Measurements from ENCODE around the gene ZBTB32. TPM values are rescaled to one million over a fixed set of nuclear protein-coding genes. Genes with fewer than 3 reads are reported as not detected.
"Not testable (repeated sequence)": the region's sequence is repeated elsewhere in the genome, so short reads cannot be mapped to it uniquely, and the experiment has no call there.

ZBTB32 gene
- polyA plus RNA-seq (2013, experiment 1 of 2): 0.01 TPM
- polyA plus RNA-seq (2013, experiment 2 of 2): 0.07 TPM

GRCh38 chr19:35704218-35704617 lies at the start of gene ZBTB32:
Gene ZBTB32 (plus strand): TSS chr19:35704558. CDS start chr19:35714627, 10,069 bp downstream.
- Histone ChIP-seq H3K4me3 (ENCODE audit: low read length) (no peak within 1 kb of the TSS), H3K79me1 (ENCODE audit: low read length) (no peaks in the 10 kb centered on the region), H4K5ac (ENCODE audit: low read length) (no peak within 1 kb of the TSS), H2BK120ac (ENCODE audit: low read depth, low read length) (no peak within 1 kb of the TSS), H3K36me3 (ENCODE audit: control insufficient read depth, insufficient read depth, low read length) (no peaks in the 10 kb centered on the region), H3K4me1 (ENCODE audit: control insufficient read depth, low read depth, low read length) (no peaks in the 10 kb centered on the region), H2BK15ac (replicated peaks; ENCODE audit: low read depth) (no peak within 1 kb of the TSS), H2BK5ac (ENCODE audit: low read length) (no peak within 1 kb of the TSS), H3K4ac (ENCODE audit: low read depth, low read length) (no peak within 1 kb of the TSS), H3K18ac (ENCODE audit: low read length) (no peak within 1 kb of the TSS), H3K27ac (ENCODE audit: low read depth, low read length) (no peak within 1 kb of the TSS), H3K56ac (ENCODE audit: low read length) (no peak within 1 kb of the TSS), H3K4me2 (ENCODE audit: low read length) (no peak within 1 kb of the TSS), H3K9ac (ENCODE audit: low read length) (no peak within 1 kb of the TSS), H3K79me2 (ENCODE audit: control insufficient read depth, insufficient read depth, low read length) (no peaks in the 10 kb centered on the region), H4K8ac (ENCODE audit: low read depth, low read length) (no peak within 1 kb of the TSS), H3K23ac (ENCODE audit: low read length) (no peak within 1 kb of the TSS), H3K27me3 (ENCODE audit: insufficient read depth, low read length, poor library complexity) (no peaks in the 10 kb centered on the region), H2AK5ac (ENCODE audit: low read length) (no peak within 1 kb of the TSS)
- no CpG with 5 or more reads among the region's 24 CpGs for WGBS (ENCODE audit: extremely low coverage, insufficient coverage, low lambda C conversion rate)
- DNase-seq: peak; percentile 81

GRCh38 chr19:35654828-35655227 lies 49.5 kb upstream of the ZBTB32 start:
- H3K4me1 ChIP-seq (ENCODE audit: control insufficient read depth, low read depth, low read length); H3K18ac ChIP-seq (ENCODE audit: low read length); H3K79me1 ChIP-seq (ENCODE audit: low read length): not testable (repeated sequence)

GRCh38 chr19:35655600-35655999 lies 48.8 kb upstream of the ZBTB32 start:
- H3K4me3 ChIP-seq (ENCODE audit: low read length): no peak overlapping the region
- H3K27ac ChIP-seq (ENCODE audit: low read depth, low read length): no peak overlapping the region
- H3K23ac ChIP-seq (ENCODE audit: low read length): no peak overlapping the region
- peaks cover 3% of the 10 kb centered on the region for H3K79me1 ChIP-seq (ENCODE audit: low read length)
- H3K18ac ChIP-seq (ENCODE audit: low read length): no peak overlapping the region
- H3K4ac ChIP-seq (ENCODE audit: low read depth, low read length): no peak overlapping the region
- H3K9ac ChIP-seq (ENCODE audit: low read length): no peak overlapping the region
- no peak overlapping the region for H2BK5ac ChIP-seq (ENCODE audit: low read length)
- H3K4me1 ChIP-seq (ENCODE audit: control insufficient read depth, low read depth, low read length): no peaks in the 10 kb centered on the region
- H4K8ac ChIP-seq (ENCODE audit: low read depth, low read length): no peak overlapping the region
- no peak for DNase-seq
- no peaks in the 10 kb centered on the region for H3K27me3 ChIP-seq (ENCODE audit: insufficient read depth, low read length, poor library complexity)
- H3K4me2 ChIP-seq (ENCODE audit: low read length): no peak overlapping the region
- no peak overlapping the region for H2AK5ac ChIP-seq (ENCODE audit: low read length)
- H4K5ac ChIP-seq (ENCODE audit: low read length): no peak overlapping the region
- no peak overlapping the region for H3K56ac ChIP-seq (ENCODE audit: low read length)
- peaks cover 11% of the 10 kb centered on the region for H3K36me3 ChIP-seq (ENCODE audit: control insufficient read depth, insufficient read depth, low read length)
- WGBS (ENCODE audit: extremely low coverage, insufficient coverage, low lambda C conversion rate): no CpG with 5 or more reads among the region's 4 CpGs
- H2BK15ac ChIP-seq (replicated peaks; ENCODE audit: low read depth): no peak overlapping the region
- H3K79me2 ChIP-seq (ENCODE audit: control insufficient read depth, insufficient read depth, low read length): no peaks in the 10 kb centered on the region
- H2BK120ac ChIP-seq (ENCODE audit: low read depth, low read length): no peak overlapping the region

More at GRCh38 chr19:35654828-35655227, 49.5 kb upstream of the ZBTB32 start:
- no CpG with 5 or more reads among the region's 6 CpGs for WGBS (ENCODE audit: extremely low coverage, insufficient coverage, low lambda C conversion rate)
- H4K8ac ChIP-seq (ENCODE audit: low read depth, low read length); H3K27ac ChIP-seq (ENCODE audit: low read depth, low read length); H3K9ac ChIP-seq (ENCODE audit: low read length); H3K4ac ChIP-seq (ENCODE audit: low read depth, low read length); H4K5ac ChIP-seq (ENCODE audit: low read length); H3K23ac ChIP-seq (ENCODE audit: low read length); H3K4me2 ChIP-seq (ENCODE audit: low read length); H3K56ac ChIP-seq (ENCODE audit: low read length); H3K4me3 ChIP-seq (ENCODE audit: low read length); DNase-seq; H3K79me2 ChIP-seq (ENCODE audit: control insufficient read depth, insufficient read depth, low read length); H2BK15ac ChIP-seq (replicated peaks; ENCODE audit: low read depth); H3K27me3 ChIP-seq (ENCODE audit: insufficient read depth, low read length, poor library complexity); H2AK5ac ChIP-seq (ENCODE audit: low read length); H2BK5ac ChIP-seq (ENCODE audit: low read length); H2BK120ac ChIP-seq (ENCODE audit: low read depth, low read length): not testable (repeated sequence)
- peaks cover 10% of the 10 kb centered on the region for H3K36me3 ChIP-seq (ENCODE audit: control insufficient read depth, insufficient read depth, low read length)

- Histone ChIP-seq H2BK5ac (ENCODE audit: low read length) (no peak overlapping the region), H3K36me3 (ENCODE audit: control insufficient read depth, insufficient read depth, low read length) (peaks cover 11% of the 10 kb centered on the region), H3K56ac (ENCODE audit: low read length) (no peak overlapping the region), H2BK15ac (replicated peaks; ENCODE audit: low read depth) (no peak overlapping the region), H3K4me2 (ENCODE audit: low read length) (no peak overlapping the region), H4K5ac (ENCODE audit: low read length) (no peak overlapping the region), H3K4me3 (ENCODE audit: low read length) (no peak overlapping the region), H4K8ac (ENCODE audit: low read depth, low read length) (no peak overlapping the region), H3K79me1 (ENCODE audit: low read length) (no peaks in the 10 kb centered on the region), H3K23ac (ENCODE audit: low read length) (no peak overlapping the region), H3K79me2 (ENCODE audit: control insufficient read depth, insufficient read depth, low read length) (no peaks in the 10 kb centered on the region), H3K18ac (ENCODE audit: low read length) (no peak overlapping the region), H3K4me1 (ENCODE audit: control insufficient read depth, low read depth, low read length) (no peaks in the 10 kb centered on the region), H3K27ac (ENCODE audit: low read depth, low read length) (no peak overlapping the region), H3K27me3 (ENCODE audit: insufficient read depth, low read length, poor library complexity) (no peaks in the 10 kb centered on the region), H3K4ac (ENCODE audit: low read depth, low read length) (no peak overlapping the region), H3K9ac (ENCODE audit: low read length) (no peak overlapping the region), H2BK120ac (ENCODE audit: low read depth, low read length) (no peak overlapping the region), H2AK5ac (ENCODE audit: low read length) (no peak overlapping the region)
- no peak for DNase-seq
- no CpG with 5 or more reads among the region's 6 CpGs for WGBS (ENCODE audit: extremely low coverage, insufficient coverage, low lambda C conversion rate)
Observed at GRCh38 chr19:35656700-35657099, 47.7 kb upstream of the ZBTB32 start.

- Histone ChIP-seq H3K27ac (ENCODE audit: low read depth, low read length) (no peak overlapping the region), H3K4me3 (ENCODE audit: low read length) (no peak overlapping the region), H3K4ac (ENCODE audit: low read depth, low read length) (no peak overlapping the region), H3K4me2 (ENCODE audit: low read length) (no peak overlapping the region), H2AK5ac (ENCODE audit: low read length) (no peak overlapping the region), H3K27me3 (ENCODE audit: insufficient read depth, low read length, poor library complexity) (no peaks in the 10 kb centered on the region), H4K5ac (ENCODE audit: low read length) (no peak overlapping the region), H2BK15ac (replicated peaks; ENCODE audit: low read depth) (no peak overlapping the region), H3K23ac (ENCODE audit: low read length) (no peak overlapping the region), H4K8ac (ENCODE audit: low read depth, low read length) (no peak overlapping the region), H3K36me3 (ENCODE audit: control insufficient read depth, insufficient read depth, low read length) (peaks cover 11% of the 10 kb centered on the region), H3K79me2 (ENCODE audit: control insufficient read depth, insufficient read depth, low read length) (no peaks in the 10 kb centered on the region), H2BK120ac (ENCODE audit: low read depth, low read length) (no peak overlapping the region), H3K18ac (ENCODE audit: low read length) (no peak overlapping the region), H3K4me1 (ENCODE audit: control insufficient read depth, low read depth, low read length) (no peaks in the 10 kb centered on the region), H3K9ac (ENCODE audit: low read length) (no peak overlapping the region), H3K56ac (ENCODE audit: low read length) (no peak overlapping the region), H2BK5ac (ENCODE audit: low read length) (no peak overlapping the region), H3K79me1 (ENCODE audit: low read length) (no peaks in the 10 kb centered on the region)
- no peak for DNase-seq
- WGBS (ENCODE audit: extremely low coverage, insufficient coverage, low lambda C conversion rate): no CpG with 5 or more reads among the region's 15 CpGs
Observed at GRCh38 chr19:35657904-35658700, 46.3 kb upstream of the ZBTB32 start.

- Histone ChIP-seq H3K23ac (ENCODE audit: low read length) (no peak overlapping the region), H3K36me3 (ENCODE audit: control insufficient read depth, insufficient read depth, low read length) (peaks cover 8% of the 10 kb centered on the region), H2AK5ac (ENCODE audit: low read length) (no peak overlapping the region), H3K27me3 (ENCODE audit: insufficient read depth, low read length, poor library complexity) (no peaks in the 10 kb centered on the region), H3K4me2 (ENCODE audit: low read length) (no peak overlapping the region), H4K5ac (ENCODE audit: low read length) (no peak overlapping the region), H3K4ac (ENCODE audit: low read depth, low read length) (no peak overlapping the region), H2BK5ac (ENCODE audit: low read length) (no peak overlapping the region), H3K4me3 (ENCODE audit: low read length) (no peak overlapping the region), H3K27ac (ENCODE audit: low read depth, low read length) (no peak overlapping the region), H2BK15ac (replicated peaks; ENCODE audit: low read depth) (no peak overlapping the region), H2BK120ac (ENCODE audit: low read depth, low read length) (no peak overlapping the region), H3K56ac (ENCODE audit: low read length) (no peak overlapping the region), H3K9ac (ENCODE audit: low read length) (no peak overlapping the region), H3K79me2 (ENCODE audit: control insufficient read depth, insufficient read depth, low read length) (no peaks in the 10 kb centered on the region), H3K4me1 (ENCODE audit: control insufficient read depth, low read depth, low read length) (no peaks in the 10 kb centered on the region), H4K8ac (ENCODE audit: low read depth, low read length) (no peak overlapping the region), H3K79me1 (ENCODE audit: low read length) (no peaks in the 10 kb centered on the region), H3K18ac (ENCODE audit: low read length) (no peak overlapping the region)
- no CpG with 5 or more reads among the region's 6 CpGs for WGBS (ENCODE audit: extremely low coverage, insufficient coverage, low lambda C conversion rate)
- no peak for DNase-seq
Observed at GRCh38 chr19:35661995-35662340, 42.4 kb upstream of the ZBTB32 start.

Data from mesendoderm (in vitro differentiated cells).